Activated naive CD4-positive, alpha-beta T cell treated with anti-CD3 and anti-CD28 coated beads, Interleukin-2, amount 50 U/mL, for 24 hours (primary cell): ENCODE data around the gene ZNF407.
A peak's percentile ranks its signal among the peaks of the same experiment; 100 is the strongest.
"Not testable (repeated sequence)": the region's sequence is repeated elsewhere in the genome, so short reads cannot be mapped to it uniquely, and the experiment has no call there.

Experiments used
- H3K27ac Mint-ChIP-seq: one replicate; pipeline ENCODE4 v1.8.0; 2021; ENCODE audit warnings: mild to moderate bottlenecking, mixed read lengths
- H3K27me3 Mint-ChIP-seq: one replicate; pipeline ENCODE4 v1.8.0; 2021; ENCODE audit warnings: mixed read lengths
- H3K36me3 Mint-ChIP-seq: one replicate; pipeline ENCODE4 v1.8.0; 2021; ENCODE audit warnings: mixed read lengths
- H3K4me1 Mint-ChIP-seq: one replicate; pipeline ENCODE4 v1.8.0; 2021; ENCODE audit warnings: mixed read lengths
- H3K4me3 Mint-ChIP-seq: one replicate; pipeline ENCODE4 v1.8.0; 2021; ENCODE audit warnings: mild to moderate bottlenecking, mixed read lengths
- H3K9me3 Mint-ChIP-seq: one replicate; pipeline ENCODE4 v1.8.0; 2021; ENCODE audit warnings: mixed read lengths

ZNF407 gene

GRCh38 chr18:75074196-75075015 is 476.7 kb downstream of the ZNF407 start:
- H3K27ac Mint-ChIP-seq = peak overlapping the region; percentile 42
- H3K4me3 Mint-ChIP-seq = no peak overlapping the region
- peaks cover 22% of the 10 kb centered on the region for H3K36me3 Mint-ChIP-seq
- no peaks in the 10 kb centered on the region for H3K27me3 Mint-ChIP-seq
- H3K9me3 Mint-ChIP-seq = peaks cover 6% of the 10 kb centered on the region
- peaks cover 33% of the 10 kb centered on the region for H3K4me1 Mint-ChIP-seq

GRCh38 chr18:75075016-75075305 is 477.3 kb downstream of the ZNF407 start:
- H3K9me3 Mint-ChIP-seq = peaks cover 6% of the 10 kb centered on the region

GRCh38 chr18:75075429-75075841 is 477.8 kb downstream of the ZNF407 start:
- Mint-ChIP-seq H3K9me3 (peaks cover 6% of the 10 kb centered on the region), H3K27me3 (no peaks in the 10 kb centered on the region), H3K27ac (no peak overlapping the region), H3K36me3 (peaks cover 22% of the 10 kb centered on the region), H3K4me3 (no peak overlapping the region), H3K4me1 (peaks cover 23% of the 10 kb centered on the region)

More at GRCh38 chr18:75075016-75075305, 477.3 kb downstream of the ZNF407 start:
- Mint-ChIP-seq H3K36me3 (peaks cover 22% of the 10 kb centered on the region), H3K27me3 (no peaks in the 10 kb centered on the region), H3K4me1 (peaks cover 28% of the 10 kb centered on the region), H3K4me3 (no peak overlapping the region), H3K27ac (no peak overlapping the region)

GRCh38 chr18:75076286-75076685 is 478.6 kb downstream of the ZNF407 start:
- Mint-ChIP-seq H3K9me3 (peaks cover 6% of the 10 kb centered on the region), H3K27me3 (no peaks in the 10 kb centered on the region), H3K36me3 (peaks cover 22% of the 10 kb centered on the region), H3K4me3 (no peak overlapping the region), H3K27ac (no peak overlapping the region), H3K4me1 (peaks cover 14% of the 10 kb centered on the region)

- H3K36me3 Mint-ChIP-seq = peaks cover 6% of the 10 kb centered on the region
- H3K4me1 Mint-ChIP-seq = no peaks in the 10 kb centered on the region
- H3K27me3 Mint-ChIP-seq = no peaks in the 10 kb centered on the region
- peaks cover 6% of the 10 kb centered on the region for H3K9me3 Mint-ChIP-seq
- no peak overlapping the region for H3K27ac Mint-ChIP-seq
- no peak overlapping the region for H3K4me3 Mint-ChIP-seq
These were observed 483.8 kb downstream of the ZNF407 start for GRCh38 chr18:75081486-75081885.

- Mint-ChIP-seq H3K4me3 (no peak overlapping the region), H3K9me3 (peaks cover 3% of the 10 kb centered on the region), H3K36me3 (peaks cover 2% of the 10 kb centered on the region), H3K27me3 (no peaks in the 10 kb centered on the region), H3K4me1 (no peaks in the 10 kb centered on the region), H3K27ac (no peak overlapping the region)
These were observed 485.5 kb downstream of the ZNF407 start for GRCh38 chr18:75083131-75083530.

GRCh38 chr18:75083761-75084160 is 486.1 kb downstream of the ZNF407 start:
- Mint-ChIP-seq H3K27ac (no peak overlapping the region), H3K4me1 (no peaks in the 10 kb centered on the region), H3K4me3 (no peak overlapping the region), H3K9me3 (no peaks in the 10 kb centered on the region), H3K36me3 (peaks cover 2% of the 10 kb centered on the region), H3K27me3 (no peaks in the 10 kb centered on the region)

- H3K36me3 Mint-ChIP-seq, H3K4me3 Mint-ChIP-seq, H3K4me1 Mint-ChIP-seq, H3K27ac Mint-ChIP-seq, H3K9me3 Mint-ChIP-seq, H3K27me3 Mint-ChIP-seq: not testable (repeated sequence)
These were observed 488.0 kb downstream of the ZNF407 start for GRCh38 chr18:75085676-75086075.

GRCh38 chr18:75086494-75087034 is 488.9 kb downstream of the ZNF407 start:
- no peaks in the 10 kb centered on the region for H3K4me1 Mint-ChIP-seq
- H3K27me3 Mint-ChIP-seq = no peaks in the 10 kb centered on the region
- no peaks in the 10 kb centered on the region for H3K9me3 Mint-ChIP-seq
- no peak overlapping the region for H3K4me3 Mint-ChIP-seq
- H3K36me3 Mint-ChIP-seq = no peaks in the 10 kb centered on the region
- H3K27ac Mint-ChIP-seq = no peak overlapping the region

- Mint-ChIP-seq H3K27ac (no peak overlapping the region), H3K4me1 (no peaks in the 10 kb centered on the region)
These were observed 489.7 kb downstream of the ZNF407 start for GRCh38 chr18:75087119-75088020.

GRCh38 chr18:75088021-75088506 is 490.4 kb downstream of the ZNF407 start:
- Mint-ChIP-seq H3K4me3 (no peak overlapping the region), H3K27ac (no peak overlapping the region), H3K9me3 (no peaks in the 10 kb centered on the region), H3K36me3 (no peaks in the 10 kb centered on the region), H3K27me3 (no peaks in the 10 kb centered on the region), H3K4me1 (no peaks in the 10 kb centered on the region)

More at GRCh38 chr18:75087119-75088020, 489.7 kb downstream of the ZNF407 start:
- H3K27me3 Mint-ChIP-seq = no peaks in the 10 kb centered on the region
- H3K4me3 Mint-ChIP-seq = no peak overlapping the region
- H3K9me3 Mint-ChIP-seq = no peaks in the 10 kb centered on the region
- no peaks in the 10 kb centered on the region for H3K36me3 Mint-ChIP-seq

GRCh38 chr18:75088622-75089211 is 491.0 kb downstream of the ZNF407 start:
- no peaks in the 10 kb centered on the region for H3K9me3 Mint-ChIP-seq
- H3K27ac Mint-ChIP-seq = no peak overlapping the region
- no peaks in the 10 kb centered on the region for H3K36me3 Mint-ChIP-seq
- H3K4me3 Mint-ChIP-seq = no peak overlapping the region
- H3K27me3 Mint-ChIP-seq = no peaks in the 10 kb centered on the region
- H3K4me1 Mint-ChIP-seq = no peaks in the 10 kb centered on the region

GRCh38 chr18:75089748-75090327 is 492.2 kb downstream of the ZNF407 start:
- no peaks in the 10 kb centered on the region for H3K36me3 Mint-ChIP-seq
- H3K4me3 Mint-ChIP-seq = no peak overlapping the region
- no peak overlapping the region for H3K27ac Mint-ChIP-seq

GRCh38 chr18:75090336-75090735 is 492.7 kb downstream of the ZNF407 start:
- Mint-ChIP-seq H3K36me3 (peaks cover under 1% of the 10 kb centered on the region), H3K27ac (no peak overlapping the region), H3K4me3 (no peak overlapping the region), H3K9me3 (peaks cover 2% of the 10 kb centered on the region), H3K4me1 (no peaks in the 10 kb centered on the region), H3K27me3 (no peaks in the 10 kb centered on the region)

More at GRCh38 chr18:75089748-75090327, 492.2 kb downstream of the ZNF407 start:
- Mint-ChIP-seq H3K4me1 (no peaks in the 10 kb centered on the region), H3K27me3 (no peaks in the 10 kb centered on the region), H3K9me3 (no peaks in the 10 kb centered on the region)
